Tibial artery (tissue), 4 donors: Measurements from ENCODE around the gene HBG2.
"Not testable (repeated sequence)": the region's sequence is repeated elsewhere in the genome, so short reads cannot be mapped to it uniquely, and the experiment has no call there.

Experiments
- DNase-seq, 2 donors: peaks; one replicate each; pipeline ENCODE4 v3.0.0-alpha.2; 2019
- H3K27ac ChIP-seq, 2 donors: fragments of 200-600 bp; sonication (generic) in 1 of 2; 1 replicate in 1 of 2; 2 replicates in 1 of 2; pipeline ENCODE4 v1.5.1; 2018 to 2019; ENCODE audit warnings: mild to moderate bottlenecking in 1 of 2
- H3K27me3 ChIP-seq, 2 donors: fragments of 200-600 bp; sonication (generic) in 1 of 2; one replicate each; pipeline versions ENCODE4 v1.5.1 to v1.6.0; 2016 to 2019
- H3K36me3 ChIP-seq, 3 donors: fragments of 200-600 bp; sonication (generic) in 2 of 3; one replicate each; pipeline ENCODE4 v1.5.1; 2016 to 2019; ENCODE audit warnings: mild to moderate bottlenecking in 2 of 3
- H3K4me1 ChIP-seq, 4 donors: fragments of 200-600 bp; sonication (generic) in 2 of 4; 1 replicate in 3 of 4; 2 replicates in 1 of 4; pipeline ENCODE4 v1.5.1; 2016 to 2019
- H3K4me3 ChIP-seq, 2 donors: fragments of 200-600 bp; sonication (generic) in 1 of 2; 1 replicate in 1 of 2; 2 replicates in 1 of 2; pipeline ENCODE4 v1.5.1; 2018 to 2019; ENCODE audit warnings: mild to moderate bottlenecking in 2 of 2
- H3K9me3 ChIP-seq, 3 donors: fragments of 200-600 bp; sonication (generic) in 1 of 3; one replicate each; pipeline ENCODE4 v1.5.1; 2016 to 2019
- CTCF ChIP-seq, 2 experiments: fragments of 200-600 bp in 1 of 2; fragments of 450-650 bp in 1 of 2; IDR thresholded peaks; one replicate each; pipeline ENCODE4 v1.5.1; 2017 to 2019; ENCODE audit warnings: antibody characterized with exemption in 2 of 2, mild to moderate bottlenecking in 1 of 2, moderate library complexity in 1 of 2
- intact Hi-C: fragments of 100-400 bp; cut with DNase I; formaldehyde crosslinking; loops from one replicate; pipeline ENCODE4 v1.15.0; 2023; ENCODE audit warnings: low total_unique reads

HBG2 gene

GRCh38 chr11:5254646-5255413 is at the start of gene HBG2:
Gene HBG2, minus strand, starts transcription at chr11:5254781. Its CDS starts 53 bp downstream, at chr11:5254728.
- H3K27ac ChIP-seq, H3K36me3 ChIP-seq, H3K27me3 ChIP-seq, H3K4me3 ChIP-seq, H3K4me1 ChIP-seq, intact Hi-C loops, H3K9me3 ChIP-seq, DNase-seq: not testable (repeated sequence)

GRCh38 chr11:5304046-5304445 is 49.5 kb upstream of the HBG2 start:
- Histone ChIP-seq H3K4me3 (no peak overlapping the region), H3K27me3 (no peaks in the 10 kb centered on the region), H3K4me1 (no peaks in the 10 kb centered on the region), H3K27ac (no peak overlapping the region), H3K36me3 (no peaks in the 10 kb centered on the region), H3K9me3 (no peaks in the 10 kb centered on the region)
- no peak for TF ChIP-seq CTCF (IDR thresholded peaks at IDR 0.05)
- intact Hi-C loops, result no loop called here
- no peak for DNase-seq

- Histone ChIP-seq H3K4me1 (no peaks in the 10 kb centered on the region), H3K9me3 (no peaks in the 10 kb centered on the region), H3K27ac (no peak overlapping the region), H3K4me3 (no peak overlapping the region), H3K27me3 (no peaks in the 10 kb centered on the region), H3K36me3 (no peaks in the 10 kb centered on the region)
- DNase-seq, result no peak
- TF ChIP-seq CTCF (IDR thresholded peaks at IDR 0.05), result no peak
- intact Hi-C loops, result no loop called here
These were observed 49.0 kb upstream of the HBG2 start for GRCh38 chr11:5303626-5304025.

GRCh38 chr11:5301846-5302245 is 47.3 kb upstream of the HBG2 start, which contains the start of gene OR51B4:
Gene OR51B4, minus strand, starts transcription at chr11:5301946. Its CDS starts 0 bp downstream, at chr11:5301946.
- Histone ChIP-seq H3K9me3 (no peaks in the 10 kb centered on the region), H3K27ac (no peak within 1 kb of the TSS), H3K4me3 (no peak within 1 kb of the TSS), H3K27me3 (no peaks in the 10 kb centered on the region), H3K4me1 (no peaks in the 10 kb centered on the region), H3K36me3 (no peaks in the 10 kb centered on the region)
- intact Hi-C loops, result no loop called here
- TF ChIP-seq CTCF (IDR thresholded peaks at IDR 0.05), result no peak
- no peak for DNase-seq

GRCh38 chr11:5300251-5300650 is 45.7 kb upstream of the HBG2 start:
- Histone ChIP-seq H3K9me3 (no peaks in the 10 kb centered on the region), H3K4me1 (no peaks in the 10 kb centered on the region), H3K36me3 (no peaks in the 10 kb centered on the region), H3K27ac (no peak overlapping the region), H3K27me3 (no peaks in the 10 kb centered on the region), H3K4me3 (no peak overlapping the region)
- no peak for DNase-seq
- TF ChIP-seq CTCF (IDR thresholded peaks at IDR 0.05), result no peak
- intact Hi-C loops, result no loop called here

GRCh38 chr11:5298451-5298850 is 43.9 kb upstream of the HBG2 start:
- Histone ChIP-seq H3K4me3 (no peak overlapping the region), H3K9me3 (no peaks in the 10 kb centered on the region), H3K27ac (no peak overlapping the region), H3K36me3 (no peaks in the 10 kb centered on the region), H3K27me3 (no peaks in the 10 kb centered on the region), H3K4me1 (no peaks in the 10 kb centered on the region)
- no peak for TF ChIP-seq CTCF (IDR thresholded peaks at IDR 0.05)
- intact Hi-C loops, result no loop called here
- DNase-seq, result no peak
